PC-9 (cell line): ENCODE results near the gene ACBD5.

ENCODE experiments used
- CTCF ChIP-seq: fragments of 200-600 bp; sonication (generic); conservative IDR thresholded peaks from 2 replicates; pipeline ENCODE4 v1.6.1; 2017; ENCODE audit warnings: mixed run types, antibody characterized with exemption, mild to moderate bottlenecking, moderate library complexity
- EZH2 ChIP-seq: fragments of 200-600 bp; sonication (generic); IDR thresholded peaks from 2 replicates; pipeline ENCODE4 v1.8.0; 2017; ENCODE audit warnings: antibody characterized with exemption, low read depth

GRCh38 chr10:27241010-27241651 lies 534 bp upstream of the ACBD5 start:
- TF ChIP-seq CTCF (no peak), EZH2 (no peak)
